Cardiac septum (tissue), 1 donor: ENCODE measurements around the gene SLX1B. TPM values are rescaled to one million over a fixed set of nuclear protein-coding genes. Genes with fewer than 3 reads are reported as not detected.

Source experiments
- total RNA-seq: library from RNA; stranded (reverse); fragmentation: NEBNext Ultra II Directional; extraction: Animal tissue kit (Norgen Biotek cat#: 25700); gene quantifications from one replicate; pipeline ENCODE4 v1.2.1, GENCODE V29; 2021
- donor health status: DM: no; HTN: no; CAD: no.

Gene SLX1B
- total RNA-seq, 1 donor from 2014 or later: 4.4 TPM

Other genes starting within 250 kb of the SLX1B start
- gene NPIPB11, start 47.8 kb upstream of the SLX1B start, total RNA-seq: 0.59 TPM
- 4.3 TPM for gene BOLA2, start 182 bp upstream of the SLX1B start, total RNA-seq
- 3.2 TPM for gene SULT1A4, start 5.4 kb downstream of the SLX1B start, total RNA-seq
- gene NPIPB12, start 51.9 kb downstream of the SLX1B start, total RNA-seq: 17.4 TPM
- gene SPN, start 208.7 kb downstream of the SLX1B start, total RNA-seq: 3.1 TPM
- 6.7 TPM for gene QPRT, start 224.6 kb downstream of the SLX1B start, total RNA-seq